HL-60 (cell line): ENCODE data around the gene PYHIN1.

Experiments
- DNase-seq, 2 experiments: peaks; one replicate each; pipeline ENCODE4 v3.0.0-alpha.2; 2010 to 2020; ENCODE audit warnings: low read depth in 1 of 2, low spot score in 1 of 2
- H3K27ac ChIP-seq: fragments of 250-450 bp; sonication (Bioruptor Pico); replicated peaks from 2 replicates; pipeline ENCODE4 v1.5.1; 2020; ENCODE audit warnings: mild to moderate bottlenecking, moderate library complexity
- H3K27me3 ChIP-seq: fragments of 250-450 bp; sonication (Bioruptor Pico); 2 replicates; pipeline ENCODE4 v1.5.1; 2021; ENCODE audit warnings: mild to moderate bottlenecking, moderate library complexity; ENCODE audit not compliant: insufficient read depth, poor library complexity, severe bottlenecking
- H3K4me3 ChIP-seq: replicated peaks from 2 replicates; pipeline ENCODE4 v1.5.1; 2011; ENCODE audit warnings: mild to moderate bottlenecking, control low read depth, low read length; ENCODE audit not compliant: insufficient read depth
- CTCF ChIP-seq: IDR thresholded peaks from one replicate; pipeline ENCODE4 v1.5.1; 2011; ENCODE audit warnings: low read length, control low read depth, inconsistent platforms; ENCODE audit not compliant: insufficient read depth
- GABPA ChIP-seq: IDR thresholded peaks from 2 replicates; pipeline ENCODE4 v1.6.1; 2012; ENCODE audit warnings: low read depth
- POLR2AphosphoS5 ChIP-seq: IDR thresholded peaks from 2 replicates; pipeline ENCODE4 v1.6.1; 2012; ENCODE audit warnings: low read depth
- REST ChIP-seq: IDR thresholded peaks from 2 replicates; pipeline ENCODE4 v1.6.1; 2012; ENCODE audit warnings: low read depth; ENCODE audit not compliant: insufficient replicate concordance
- SPI1 ChIP-seq: IDR thresholded peaks from 2 replicates; pipeline ENCODE4 v1.6.1; 2012; ENCODE audit warnings: low read depth, mild to moderate bottlenecking, borderline replicate concordance

Gene PYHIN1

GRCh38 chr1:158932171-158932570 is 819 bp downstream of the PYHIN1 start:
- no peaks in the 10 kb centered on the region for H3K27me3 ChIP-seq
- no peak overlapping the region for H3K4me3 ChIP-seq
- TF ChIP-seq GABPA = no peak
- no peak for TF ChIP-seq SPI1
- TF ChIP-seq CTCF = no peak
- TF ChIP-seq REST = no peak
- no peak for TF ChIP-seq POLR2AphosphoS5
- H3K27ac ChIP-seq = no peak overlapping the region
- no peak for DNase-seq

- no peak overlapping the region for H3K27ac ChIP-seq
- no peaks in the 10 kb centered on the region for H3K27me3 ChIP-seq
- TF ChIP-seq SPI1 = no peak
- no peak for TF ChIP-seq CTCF
- TF ChIP-seq POLR2AphosphoS5 = no peak
- TF ChIP-seq GABPA = no peak
- no peak for TF ChIP-seq REST
- DNase-seq = no peak
- H3K4me3 ChIP-seq = no peak overlapping the region
Measured at GRCh38 chr1:158933621-158934020, 2.3 kb downstream of the PYHIN1 start.

GRCh38 chr1:158939180-158939579 is 7.8 kb downstream of the PYHIN1 start:
- no peak overlapping the region for H3K27ac ChIP-seq
- TF ChIP-seq GABPA = no peak
- TF ChIP-seq REST = no peak
- no peak for TF ChIP-seq CTCF
- no peak for TF ChIP-seq POLR2AphosphoS5
- no peak for TF ChIP-seq SPI1
- no peaks in the 10 kb centered on the region for H3K27me3 ChIP-seq

More at GRCh38 chr1:158939180-158939579, 7.8 kb downstream of the PYHIN1 start:
- DNase-seq = no peak
- H3K4me3 ChIP-seq = no peak overlapping the region
